HG02642 (cell line): ENCODE measurements around the gene GLP1R.

ENCODE experiments used
- ATAC-seq: cut with Tn5 transposase; IDR thresholded peaks from one replicate; pipeline ENCODE4 v1.9.1; 2021; ENCODE audit warnings: mild to moderate bottlenecking; ENCODE audit not compliant: unreplicated experiment, poor library complexity

The GLP1R gene

DNA sequence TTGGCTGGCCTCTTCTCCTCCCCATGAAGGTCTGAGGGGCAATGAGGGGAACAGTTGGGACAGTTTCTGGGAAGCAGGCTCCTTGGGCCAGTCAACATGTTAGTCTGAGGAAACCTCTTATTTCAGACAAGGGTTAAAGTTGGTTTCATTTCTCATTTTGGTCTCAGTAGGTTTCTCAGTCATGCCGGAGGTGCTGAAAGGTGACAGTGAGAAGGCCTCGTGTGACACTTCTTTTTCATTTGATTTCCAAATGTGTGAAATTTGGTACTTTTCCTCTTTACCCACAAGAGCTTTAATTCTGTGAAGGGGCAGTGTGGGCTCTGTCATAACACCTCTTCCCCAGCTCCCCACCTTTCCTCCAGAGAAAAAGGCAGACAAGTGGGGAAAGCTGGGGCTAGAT lies 7.5 kb upstream of the GLP1R start:
- no peak for ATAC-seq

DNA sequence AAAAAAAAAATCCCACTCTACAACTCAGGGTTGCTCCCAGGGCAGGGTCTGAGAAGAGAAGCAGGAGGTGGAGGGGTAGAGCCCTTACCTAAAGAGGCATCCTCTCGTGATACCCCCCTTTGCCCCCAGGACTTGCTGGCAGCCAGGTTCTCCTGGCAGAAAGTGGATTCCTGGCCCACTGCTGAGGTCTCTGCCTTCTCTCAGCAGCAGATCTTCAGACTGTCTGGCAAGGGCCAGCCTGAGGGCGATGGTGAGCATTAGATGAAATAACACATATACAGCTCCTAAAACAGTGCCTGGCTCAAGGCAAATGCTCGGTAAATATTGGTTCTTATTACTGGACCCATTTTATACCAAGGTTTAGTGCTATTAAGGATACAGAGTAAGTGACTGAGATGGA lies 4.8 kb upstream of the GLP1R start:
- ATAC-seq, result no peak

DNA sequence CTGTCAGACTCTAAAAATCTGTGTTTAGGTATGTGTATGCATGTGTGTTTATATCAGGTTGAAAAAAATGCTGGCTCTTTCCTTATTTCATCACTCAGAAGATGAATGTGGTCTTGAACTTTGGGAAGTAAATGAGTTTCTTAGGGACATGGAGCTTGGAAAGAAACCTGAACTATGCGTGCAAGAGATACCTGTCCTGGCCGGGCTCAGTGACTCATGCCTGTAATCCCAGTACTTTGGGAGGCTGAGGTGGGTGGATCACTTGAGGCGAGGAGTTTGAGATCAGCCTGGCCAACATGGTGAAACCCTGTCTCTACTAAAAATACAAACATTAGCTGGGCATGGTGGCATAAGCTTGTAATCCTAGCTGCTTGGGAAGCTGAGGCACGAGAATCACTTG lies 4.4 kb upstream of the GLP1R start:
- ATAC-seq, result no peak

DNA sequence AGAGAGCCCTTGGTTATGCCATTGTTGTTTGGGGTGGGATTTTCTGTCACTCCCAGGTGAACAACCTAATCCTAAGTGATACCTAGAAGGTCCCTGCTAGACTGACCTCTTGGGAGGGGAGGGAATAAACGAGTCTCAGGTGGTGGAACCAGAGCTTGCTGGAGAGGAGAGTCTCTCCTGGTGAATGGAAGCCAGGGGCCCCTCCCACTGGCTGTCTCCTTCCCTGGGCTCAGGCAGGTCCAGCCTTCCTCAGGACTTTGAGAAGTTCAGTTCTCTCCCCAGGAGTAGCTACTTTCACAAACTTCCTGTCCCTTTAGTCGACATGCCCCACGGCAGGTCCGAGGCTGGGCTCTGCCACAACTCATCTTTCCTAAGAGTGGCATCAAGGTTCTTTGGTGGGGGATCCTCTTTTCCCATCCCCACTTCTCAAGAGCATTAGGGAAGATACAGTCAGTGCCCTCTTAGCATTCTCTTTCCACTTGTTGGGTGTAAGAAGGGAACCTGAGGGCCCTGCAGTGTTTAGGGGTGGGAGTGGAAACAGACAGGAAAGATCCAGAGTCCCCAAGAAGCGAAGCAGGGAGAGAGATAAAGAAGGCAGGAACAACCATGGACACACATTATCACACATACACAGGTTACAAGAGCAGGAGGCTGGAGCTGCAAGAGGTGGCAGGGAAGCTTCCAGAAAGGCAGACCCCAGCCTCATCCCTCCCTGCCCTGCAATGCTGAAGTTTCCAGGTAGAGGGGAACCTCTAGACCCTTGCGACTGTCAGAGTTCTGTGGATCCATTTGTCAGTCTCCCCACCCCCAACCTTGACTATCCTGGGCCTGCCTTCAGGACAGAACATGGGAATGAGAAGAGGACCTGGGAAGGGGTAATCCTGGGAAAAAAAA lies 900 bp upstream of the GLP1R start:
- no peak for ATAC-seq

DNA sequence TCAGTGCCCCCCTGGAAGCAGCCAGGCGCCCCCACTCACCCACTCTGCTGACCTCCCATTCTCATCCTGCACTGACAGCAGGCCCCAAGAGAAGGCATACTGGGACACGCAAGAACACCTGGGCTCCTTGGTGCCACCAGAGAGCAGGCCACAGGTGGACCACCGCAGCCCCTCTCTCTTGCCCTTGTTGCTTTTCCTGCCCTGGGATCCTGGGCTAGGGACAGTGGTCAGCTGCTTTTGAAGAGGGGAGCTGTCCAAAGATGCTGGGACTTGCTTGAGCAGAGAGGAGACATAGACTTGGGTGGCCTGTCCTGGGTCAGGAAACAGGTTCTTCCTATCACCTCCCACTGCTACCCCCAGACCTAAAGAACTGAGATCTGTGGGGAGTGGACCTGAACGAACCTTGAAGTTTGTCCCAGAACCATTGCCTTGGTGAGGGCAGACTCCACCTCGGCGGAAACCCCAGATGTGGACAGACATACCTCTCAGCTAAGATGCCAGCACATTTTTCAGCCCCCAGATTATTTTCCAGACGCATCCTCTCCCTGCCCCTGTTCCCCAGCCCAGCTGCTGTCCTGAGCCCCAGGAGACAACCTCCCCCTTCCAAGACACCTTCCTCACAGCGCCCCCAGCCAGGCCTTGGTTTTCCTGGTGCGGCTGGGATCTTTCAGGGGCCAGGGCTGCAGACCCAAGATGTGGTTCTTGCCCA lies 1.1 kb downstream of the GLP1R start:
- no peak for ATAC-seq

DNA sequence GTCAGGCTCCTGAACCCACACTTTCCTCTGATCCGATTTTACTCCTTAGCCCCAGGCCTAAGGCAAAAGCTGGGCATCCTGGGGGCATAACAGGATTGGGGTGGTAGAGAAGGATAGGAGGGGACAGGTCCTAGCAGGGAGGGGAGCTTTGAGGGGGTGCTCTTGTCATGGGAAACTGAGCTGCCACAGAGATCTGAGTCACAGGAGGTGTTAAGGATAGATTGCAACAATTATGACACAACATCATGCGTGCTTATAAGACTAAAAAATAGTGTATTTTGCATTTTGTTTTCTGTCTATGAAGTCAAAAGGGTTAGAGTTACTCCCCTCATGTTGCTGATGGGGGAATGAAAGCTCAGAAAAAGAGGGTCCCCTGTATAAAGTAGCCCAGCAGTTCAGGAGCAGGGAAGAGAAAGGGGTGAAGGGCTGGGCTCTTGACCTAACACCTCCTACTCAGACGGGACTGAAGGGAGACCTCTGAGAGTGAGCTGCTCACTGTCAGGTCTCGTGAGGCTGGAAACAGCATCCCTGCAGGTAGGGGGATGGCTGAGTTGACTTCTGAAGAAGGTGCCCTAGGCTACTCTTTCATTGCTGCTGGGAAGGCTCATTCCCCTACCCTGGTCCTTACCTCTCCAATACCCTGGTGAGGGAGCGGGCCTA lies 2.0 kb downstream of the GLP1R start:
- no peak for ATAC-seq

DNA sequence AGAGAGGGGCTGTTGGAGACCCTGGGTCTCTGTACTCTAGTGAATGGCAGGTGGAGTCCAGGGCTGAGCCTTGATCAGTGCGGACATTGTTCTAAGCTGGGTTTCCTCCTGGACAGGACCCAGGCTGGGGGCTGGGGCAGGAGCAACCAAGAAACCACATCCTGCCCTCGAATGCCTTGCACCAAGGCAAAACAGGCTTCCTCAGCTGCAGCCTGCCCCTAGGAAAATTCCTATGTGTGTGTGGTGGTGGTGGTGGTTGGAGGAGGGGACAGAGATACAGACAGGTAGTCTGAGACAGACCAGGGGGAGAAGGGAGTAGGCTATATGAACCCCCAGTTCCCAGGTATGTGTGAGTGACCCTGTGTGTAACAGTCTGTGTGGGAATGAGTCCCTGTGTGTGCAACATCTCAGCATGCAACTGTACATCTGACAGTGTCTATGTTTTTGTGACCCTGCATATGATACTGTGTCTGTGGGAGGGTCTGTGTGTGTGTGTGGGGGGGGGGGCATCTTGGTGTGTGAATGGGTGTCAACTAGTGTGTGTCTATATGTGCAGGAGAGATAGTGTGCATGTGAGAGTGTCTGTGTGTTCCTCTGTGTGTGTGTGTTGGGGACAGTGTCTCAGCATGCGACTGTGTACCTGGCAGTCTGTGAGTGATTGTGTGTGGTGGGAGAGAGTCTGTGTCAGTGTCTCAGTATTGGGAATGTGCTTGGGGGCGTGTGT lies 3.0 kb downstream of the GLP1R start:
- ATAC-seq, result no peak

DNA sequence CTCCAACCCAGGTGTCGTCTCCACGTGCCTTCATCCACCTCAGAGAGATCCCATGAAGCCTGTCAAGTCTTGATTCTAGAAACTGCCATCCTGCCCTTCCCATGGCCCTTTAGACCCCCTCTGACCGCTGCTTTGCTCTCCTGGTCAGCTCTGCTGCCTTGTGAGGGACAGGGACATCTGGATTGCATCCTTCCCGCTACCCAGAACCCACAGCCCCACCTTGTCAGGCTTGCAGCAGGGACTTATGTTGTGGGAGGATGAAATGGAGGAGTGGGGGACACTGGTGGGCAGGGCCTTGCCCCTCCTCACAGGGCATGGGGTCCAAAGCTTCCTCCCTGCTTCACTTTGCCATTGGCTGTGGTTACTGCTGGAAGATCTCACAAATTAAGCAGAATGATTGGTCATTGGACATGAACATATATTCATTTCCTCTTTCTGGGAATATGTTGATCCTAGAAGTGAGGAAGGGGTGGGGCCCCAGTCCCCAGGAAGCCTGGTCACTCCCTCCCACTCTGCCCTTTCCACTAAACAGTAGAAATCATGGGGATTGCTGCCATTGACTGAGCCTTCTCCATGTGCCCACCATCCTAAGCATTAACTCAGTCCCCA lies 4.5 kb downstream of the GLP1R start:
- ATAC-seq, result no peak

DNA sequence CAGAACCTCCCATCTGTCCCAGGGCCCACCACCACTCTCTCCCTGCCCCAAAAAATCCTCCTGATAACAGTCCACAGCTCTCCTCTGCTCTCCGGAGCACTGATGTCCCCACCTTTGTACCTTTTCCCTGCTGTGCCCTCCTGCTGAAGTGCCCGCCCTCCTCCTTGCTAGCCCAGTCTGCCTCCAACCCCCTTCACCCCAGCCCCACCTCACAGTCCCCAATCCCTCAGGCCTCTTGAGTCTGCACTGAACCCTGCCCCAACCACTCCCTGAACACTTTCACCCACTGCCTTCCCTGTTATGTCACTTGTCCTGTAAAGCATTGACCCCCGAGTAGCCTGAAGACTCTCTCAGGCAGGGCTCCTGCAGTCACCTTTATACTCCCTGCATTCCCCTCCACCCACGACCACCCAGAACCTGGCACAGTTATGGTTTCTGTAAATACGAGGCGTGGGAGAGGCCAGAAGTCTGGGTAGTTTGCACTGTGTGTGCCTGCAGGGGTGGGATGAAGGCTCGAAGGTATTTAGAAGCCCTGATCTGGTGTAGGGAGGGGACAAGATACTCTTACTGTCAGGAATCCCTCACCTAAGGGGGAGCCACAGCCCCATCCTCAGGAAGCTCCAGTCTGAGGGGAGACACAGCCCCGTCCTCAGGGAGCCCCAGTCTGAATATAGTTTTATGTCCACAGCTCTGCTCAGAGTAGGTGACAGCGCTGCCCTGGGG lies 5.4 kb downstream of the GLP1R start:
- ATAC-seq, result no peak

DNA sequence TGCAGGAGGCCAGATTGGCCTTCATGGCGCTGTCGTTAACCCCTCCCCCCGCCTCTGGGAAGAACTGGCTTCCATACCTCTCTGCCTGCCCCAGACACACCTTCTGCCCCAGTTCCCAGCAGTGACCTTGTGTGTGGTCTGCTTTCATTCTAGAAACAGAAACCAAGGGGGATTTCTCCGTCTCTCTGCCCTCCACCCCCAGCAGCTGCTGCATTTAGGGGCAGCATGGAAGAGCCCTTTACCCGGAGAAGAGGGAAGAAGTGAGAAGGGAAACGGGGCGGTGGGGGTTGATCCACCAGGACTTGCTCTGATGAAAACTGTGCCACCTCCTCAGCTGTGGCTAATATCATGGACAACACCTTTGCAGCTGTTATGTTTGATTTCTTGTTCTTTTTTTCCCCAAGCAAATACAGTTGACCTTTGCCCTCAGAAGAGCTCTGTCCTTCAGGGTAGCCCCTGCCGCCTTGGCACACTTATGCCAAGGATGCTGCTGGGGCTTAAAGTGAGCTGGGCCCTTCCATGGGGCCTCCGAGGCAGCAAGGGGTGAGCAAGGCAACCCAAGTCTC lies 6.1 kb downstream of the GLP1R start:
- ATAC-seq, result no peak

DNA sequence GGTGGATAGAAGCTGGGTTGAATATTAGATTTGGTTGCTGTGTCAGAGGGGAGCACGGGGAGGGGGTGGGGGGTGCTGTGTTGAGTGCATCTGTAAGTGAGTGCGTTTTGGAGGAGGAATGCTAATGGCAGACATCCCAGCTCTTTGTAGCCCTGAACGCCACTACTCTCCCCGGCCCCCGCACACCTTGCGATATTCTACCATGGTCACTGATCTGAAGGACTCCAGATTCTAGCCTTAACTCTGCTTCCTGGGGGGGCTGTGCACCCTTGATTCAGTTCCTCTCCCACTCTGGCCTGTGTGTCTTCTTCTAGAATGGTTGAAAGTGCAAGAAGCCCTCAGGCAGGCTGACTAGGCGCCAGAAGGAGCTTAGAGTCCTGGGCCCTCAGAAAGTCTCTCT lies 7.1 kb downstream of the GLP1R start:
- no peak for ATAC-seq

DNA sequence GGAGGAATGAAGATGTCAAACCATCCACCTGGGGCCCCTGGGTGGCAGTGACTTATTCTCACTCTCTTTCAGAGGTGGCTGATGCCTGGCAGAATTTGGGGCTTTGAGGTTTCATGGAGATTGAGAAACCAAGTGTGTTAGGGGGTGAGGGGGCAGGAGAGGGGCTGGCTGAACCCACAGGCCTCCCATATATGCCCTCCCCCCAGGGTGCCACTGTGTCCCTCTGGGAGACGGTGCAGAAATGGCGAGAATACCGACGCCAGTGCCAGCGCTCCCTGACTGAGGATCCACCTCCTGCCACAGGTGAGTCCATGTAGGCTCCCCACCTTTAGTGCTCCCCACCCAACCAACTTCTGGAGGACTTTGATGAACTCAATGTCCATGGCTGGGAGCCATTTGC lies 7.6 kb downstream of the GLP1R start:
- no peak for ATAC-seq

DNA sequence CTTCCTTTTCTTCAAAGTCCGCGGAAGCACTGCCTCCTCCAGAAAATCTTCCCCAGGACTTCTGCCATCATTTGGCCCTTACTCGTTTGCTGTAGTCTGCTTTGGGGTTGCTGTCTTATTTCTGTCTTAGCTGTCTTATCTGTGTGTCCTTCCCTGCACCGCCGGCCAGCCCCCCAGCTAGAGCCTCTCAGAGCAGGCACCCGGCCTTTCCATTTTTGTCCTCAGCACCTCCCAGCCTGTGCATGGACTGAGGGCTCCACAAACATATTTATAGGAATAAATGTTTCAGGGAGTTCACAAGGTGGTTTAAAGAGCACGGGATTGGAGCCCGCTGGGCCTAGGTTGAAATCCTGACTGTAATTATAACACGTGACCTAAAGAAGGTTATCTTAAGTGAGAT lies 8.1 kb downstream of the GLP1R start:
- no peak for ATAC-seq

DNA sequence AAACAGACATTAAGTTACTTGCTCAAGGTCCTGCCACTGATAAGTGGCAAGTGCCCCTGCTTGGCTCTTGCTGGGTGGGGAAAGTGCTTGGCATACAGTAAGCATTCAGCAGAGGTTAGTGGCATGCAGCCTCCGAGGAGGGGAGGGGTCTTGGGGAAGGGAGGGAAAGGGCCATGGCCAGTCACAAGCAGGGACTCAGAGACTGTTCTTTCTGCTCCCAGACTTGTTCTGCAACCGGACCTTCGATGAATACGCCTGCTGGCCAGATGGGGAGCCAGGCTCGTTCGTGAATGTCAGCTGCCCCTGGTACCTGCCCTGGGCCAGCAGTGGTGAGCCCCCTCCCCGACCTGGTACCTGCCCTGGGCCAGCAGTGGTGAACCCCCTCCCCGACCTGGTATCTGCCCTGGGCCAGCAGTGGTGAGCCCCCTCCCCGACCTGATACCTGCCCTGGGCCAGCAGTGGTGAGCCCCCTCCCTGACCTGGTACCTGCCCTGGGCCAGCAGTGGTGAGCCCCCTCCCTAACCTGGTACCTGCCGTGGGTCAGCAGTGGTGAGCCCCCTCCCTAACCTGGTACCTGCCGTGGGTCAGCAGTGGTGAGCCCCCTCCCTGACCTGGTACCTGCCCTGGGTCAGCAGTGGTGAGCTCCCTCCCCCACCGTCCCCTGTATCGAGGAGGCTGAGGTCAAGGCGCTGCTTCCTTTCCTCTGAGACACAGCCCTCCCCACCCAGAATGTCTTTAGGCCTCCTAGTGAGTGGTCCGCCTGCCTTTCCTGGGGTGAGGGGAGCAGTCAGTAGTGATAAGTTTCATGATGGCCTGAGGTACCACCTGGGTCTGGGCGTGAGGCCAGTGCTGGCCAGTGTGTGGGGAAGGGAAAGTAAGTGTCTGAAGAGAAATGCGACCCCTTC lies 8.9 kb downstream of the GLP1R start:
- ATAC-seq, result no peak

DNA sequence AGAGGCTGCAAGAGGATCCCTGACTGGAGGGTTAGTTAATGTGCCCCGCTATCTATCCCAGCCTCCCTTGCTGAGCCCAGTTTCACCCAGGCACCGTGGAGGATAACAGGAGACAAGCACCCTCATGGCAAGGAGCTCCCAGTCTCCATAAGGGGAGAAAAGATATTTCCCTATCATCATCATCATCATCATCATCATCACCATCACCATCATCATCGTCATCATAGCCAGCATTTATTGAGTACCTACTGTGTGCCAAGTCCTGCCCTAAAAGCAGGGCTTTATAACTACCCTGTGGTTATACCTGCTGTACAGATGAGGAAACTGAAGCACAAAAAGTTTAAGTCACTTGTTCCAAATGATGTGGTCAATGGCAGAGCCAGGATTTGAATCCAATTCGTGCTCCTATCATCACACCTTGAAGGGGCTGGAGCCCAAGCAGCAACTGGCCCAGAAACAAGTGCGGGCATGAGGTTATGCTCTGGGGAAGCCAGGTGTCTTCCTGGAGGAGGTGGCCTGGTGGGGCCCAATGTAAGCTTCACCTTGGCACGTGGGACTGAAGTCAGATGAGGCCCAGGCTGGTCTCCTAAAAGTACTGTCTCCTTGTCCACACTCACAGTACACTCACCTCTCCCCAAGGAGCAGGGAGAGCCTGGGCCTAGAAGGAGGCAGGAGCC lies 10.0 kb downstream of the GLP1R start:
- no peak for ATAC-seq

DNA sequence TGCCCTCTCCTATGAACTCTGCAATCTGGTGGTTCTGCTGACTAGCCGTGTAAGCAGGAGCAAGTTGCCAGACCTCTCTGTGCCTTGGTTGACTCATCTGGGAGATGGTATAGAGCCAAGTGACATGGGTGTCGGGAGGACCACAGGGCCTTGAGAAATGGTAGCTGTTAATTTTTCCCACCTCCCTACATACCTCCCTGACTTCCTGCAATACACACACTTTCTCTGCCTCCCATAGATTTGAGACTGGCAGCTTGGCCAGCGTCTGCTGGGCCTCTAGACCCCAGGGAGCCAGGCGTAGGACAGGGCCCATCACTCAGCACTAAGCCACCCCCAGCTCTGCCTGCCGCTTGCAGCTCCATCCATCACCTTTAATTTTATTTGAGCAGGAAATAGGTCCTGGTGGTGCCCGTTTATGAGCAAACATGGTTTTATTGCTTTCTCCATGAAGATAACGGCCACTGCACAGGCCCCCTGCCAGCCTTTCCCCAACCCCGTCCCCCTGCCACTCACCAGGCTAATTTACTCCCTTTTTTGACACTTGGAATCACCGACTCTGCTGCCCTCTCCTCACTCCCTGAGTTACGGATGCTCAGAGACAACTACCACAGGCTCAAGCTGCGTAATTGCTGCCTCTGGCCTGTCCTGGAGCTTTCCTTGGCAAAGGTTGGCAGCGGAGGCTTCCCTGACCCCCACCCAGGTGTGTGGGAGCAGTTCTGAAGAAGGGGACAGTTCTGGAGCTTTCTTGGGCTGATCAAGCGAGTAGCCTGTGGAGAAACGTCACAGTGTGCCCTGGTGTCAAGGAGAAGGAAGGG lies 11.1 kb downstream of the GLP1R start:
- ATAC-seq, result no peak
